Kidney glomerular epithelial cell (primary cell): ENCODE results near the gene C12orf43.
A peak's percentile ranks its signal among the peaks of the same experiment; 100 is the strongest.
"Not testable (repeated sequence)": the region's sequence is repeated elsewhere in the genome, so short reads cannot be mapped to it uniquely, and the experiment has no call there.

Experiments used
- DNase-seq: peaks from one replicate; lab custom pipeline; 2025; lab: John Stamatoyannopoulos, UW

Gene C12orf43

GRCh38 chr12:121015825-121016766 lies at the start of gene C12orf43:
Gene C12orf43 (minus strand): TSS chr12:121016487. CDS start chr12:121016474, 13 bp downstream.
- peak; percentile 96 for DNase-seq

GRCh38 chr12:121065345-121065744 lies 49.1 kb upstream of the C12orf43 start:
- no peak for DNase-seq

- DNase-seq, result not testable (repeated sequence)
These were observed 48.3 kb upstream of the C12orf43 start for GRCh38 chr12:121064586-121064985.

GRCh38 chr12:121064116-121064515 lies 47.8 kb upstream of the C12orf43 start:
- DNase-seq, result no peak

- DNase-seq, result no peak
These were observed 46.2 kb upstream of the C12orf43 start for GRCh38 chr12:121062391-121063045.

- no peak for DNase-seq
These were observed 45.5 kb upstream of the C12orf43 start for GRCh38 chr12:121061831-121062230.

- no peak for DNase-seq
These were observed 44.1 kb upstream of the C12orf43 start for GRCh38 chr12:121060149-121061001.

- no peak for DNase-seq
These were observed 43.0 kb upstream of the C12orf43 start for GRCh38 chr12:121059031-121059898.

- DNase-seq, result no peak
These were observed 41.5 kb upstream of the C12orf43 start for GRCh38 chr12:121057794-121058193.

GRCh38 chr12:121053706-121054105 lies 37.4 kb upstream of the C12orf43 start:
- DNase-seq, result no peak

- DNase-seq, result no peak
These were observed 34.4 kb upstream of the C12orf43 start for GRCh38 chr12:121050725-121051124.

GRCh38 chr12:121048442-121048841 lies 32.2 kb upstream of the C12orf43 start:
- no peak for DNase-seq

GRCh38 chr12:121047400-121047799 lies 31.1 kb upstream of the C12orf43 start:
- DNase-seq, result not testable (repeated sequence)

GRCh38 chr12:121043067-121043466 lies 26.8 kb upstream of the C12orf43 start:
- no peak for DNase-seq

GRCh38 chr12:121038861-121039668 lies 22.8 kb upstream of the C12orf43 start, which contains the start of gene OASL:
Gene OASL (minus strand): TSS chr12:121039246. CDS start chr12:121038971, 275 bp downstream.
- peak; percentile 29 for DNase-seq

GRCh38 chr12:121036810-121037326 lies 20.6 kb upstream of the C12orf43 start:
- peak; percentile 81 for DNase-seq

- no peak for DNase-seq
These were observed 18.5 kb upstream of the C12orf43 start for GRCh38 chr12:121034616-121035305.

GRCh38 chr12:121033625-121034349 lies 17.5 kb upstream of the C12orf43 start:
- peak; percentile 89 for DNase-seq
